K562 (cell line): Measurements from ENCODE around the gene CAPN5. TPM values are rescaled to one million over a fixed set of nuclear protein-coding genes. Genes with fewer than 3 reads are reported as not detected.

Experiments
- ATAC-seq: fragments of 200-7000 bp; cut with Tn5 transposase; 3 replicates; pipeline ENCODE4 v1.9.1; 2020; ENCODE audit warnings: moderate library complexity
- BruUV-seq: library from RNA; stranded (reverse); fragments of 400-500 nt; replicated peaks from 2 replicates; lab custom pipeline; 2021; lab: Mats Ljungman, UMichigan
- CTCF ChIA-PET: fragments of 300-600 bp; formaldehyde crosslinking; extraction: SDS; loops from one replicate; lab custom pipeline; 2021; ENCODE audit warnings: low intra/inter-chr PET ratio; lab: Yijun Ruan, JAX
- POLR2A ChIA-PET: fragments of 300-600, 350-650 bp; sonication (Branson Sonifier 250); formaldehyde crosslinking; extraction: SDS; loops from one replicate; lab custom pipeline; 2021; ENCODE audit warnings: antibody characterized with exemption, inconsistent platforms; lab: Yijun Ruan, JAX
- DNase-seq, 4 experiments: peaks; one replicate each; pipeline versions ENCODE4 v3.0.0 to v3.0.0-alpha.2; 2011 to 2018; ENCODE audit warnings: low spot score in 3 of 4, mixed read lengths in 3 of 4; ENCODE audit errors: extremely low read depth in 1 of 4
- FAIRE-seq: peaks from 2 replicates; lab custom pipeline; 2011; peaks lifted over from hg19 to GRCh38; lab: Jason Lieb, UNC
- H2AFZ ChIP-seq: 2 replicates; pipeline ENCODE4 v1.6.0; 2011; ENCODE audit warnings: low read depth, low read length, control low read depth, inconsistent platforms
- H3K27ac ChIP-seq: fragments of 200-600 bp; 3 replicates; pipeline ENCODE4 v1.8.0; 2011; ENCODE audit warnings: low read depth, mild to moderate bottlenecking, control low read depth, inconsistent platforms, low read length, moderate library complexity, mixed read lengths; ENCODE audit errors: extremely low read depth
- H3K27me3 ChIP-seq, 2 experiments: fragments of 300-600 bp in 1 of 2; 2 replicates in 1 of 2; 3 replicates in 1 of 2; pipeline versions ENCODE4 v1.6.0 to v1.8.0; 2011; ENCODE audit warnings: inconsistent platforms in 2 of 2, low read length in 2 of 2, mild to moderate bottlenecking in 1 of 2, mixed read lengths in 1 of 2, moderate library complexity in 1 of 2; ENCODE audit not compliant: control insufficient read depth in 2 of 2, insufficient read depth in 2 of 2
- H3K36me3 ChIP-seq: fragments of 300-600 bp; 3 replicates; pipeline ENCODE4 v1.8.0; 2011; ENCODE audit warnings: mild to moderate bottlenecking, low read length, inconsistent platforms; ENCODE audit not compliant: control insufficient read depth, insufficient read depth
- H3K4me1 ChIP-seq, 2 experiments: fragments of 200-600 bp in 1 of 2; replicated peaks in 1 of 2; 2 replicates in 1 of 2; 3 replicates in 1 of 2; pipeline versions ENCODE4 v1.5.1 to v1.8.0; 2011; ENCODE audit warnings: inconsistent platforms in 2 of 2, low read length in 2 of 2, mild to moderate bottlenecking in 1 of 2, mixed read lengths in 1 of 2, moderate library complexity in 1 of 2; ENCODE audit not compliant: control insufficient read depth in 2 of 2, insufficient read depth in 2 of 2
- H3K4me2 ChIP-seq: 2 replicates; pipeline ENCODE4 v1.6.1; 2011; ENCODE audit warnings: low read length, control low read depth, inconsistent platforms, mixed read lengths; ENCODE audit not compliant: insufficient read depth
- H3K4me3 ChIP-seq: fragments of 200-600 bp; sonication (generic), shearing (Covaris generic); 2 replicates; pipeline ENCODE4 v1.5.1; 2016; ENCODE audit warnings: control low read depth, inconsistent platforms
- H3K79me2 ChIP-seq: fragments of 200-600 bp; 3 replicates; pipeline ENCODE4 v1.8.0; 2011; ENCODE audit warnings: low read length, inconsistent platforms; ENCODE audit not compliant: control insufficient read depth, insufficient read depth
- H3K9ac ChIP-seq, 2 experiments: 2 replicates each; pipeline versions ENCODE4 v1.6.0 to v1.6.1; 2011; ENCODE audit warnings: low read depth in 2 of 2, low read length in 2 of 2, control low read depth in 1 of 2, inconsistent platforms in 1 of 2, mild to moderate bottlenecking in 1 of 2, mixed read lengths in 1 of 2; ENCODE audit not compliant: insufficient read depth in 1 of 2
- H3K9me1 ChIP-seq: one replicate; pipeline ENCODE4 v1.6.0; 2011; ENCODE audit warnings: inconsistent platforms, mild to moderate bottlenecking, low read length, moderate library complexity; ENCODE audit not compliant: control insufficient read depth, insufficient read depth
- H3K9me3 ChIP-seq: replicated peaks from 2 replicates; pipeline ENCODE4 v1.5.1; 2011; ENCODE audit warnings: low read depth, low read length, inconsistent platforms; ENCODE audit not compliant: control insufficient read depth, insufficient read depth
- H4K20me1 ChIP-seq: replicated peaks from 2 replicates; pipeline ENCODE4 v1.6.1; 2011; ENCODE audit warnings: low read length, inconsistent platforms, mixed read lengths; ENCODE audit not compliant: control insufficient read depth, insufficient read depth
- EHMT2 ChIP-seq: fragments of 450-650 bp; IDR thresholded peaks from 2 replicates; pipeline ENCODE4 v1.6.1; 2018; ENCODE audit warnings: antibody characterized with exemption
- MAZ ChIP-seq, 2 experiments: fragments of 450-650 bp in 1 of 2; sonication (generic) in 1 of 2; formaldehyde crosslinking; IDR thresholded peaks in 1 of 2; conservative IDR thresholded peaks in 1 of 2; 2 replicates each; pipeline versions ENCODE4 v1.4.0 to v1.5.0; 2020; ENCODE audit warnings: mild to moderate bottlenecking in 1 of 2, missing genetic modification reagents in 1 of 2
- NFRKB ChIP-seq: fragments of 450-650 bp; IDR thresholded peaks from 2 replicates; pipeline ENCODE4 v1.6.1; 2016; ENCODE audit warnings: low read depth
- NFXL1 ChIP-seq: fragments of 450-650 bp; formaldehyde crosslinking; IDR thresholded peaks from 2 replicates; pipeline ENCODE4 v1.4.0; 2021; ENCODE audit warnings: mild to moderate bottlenecking
- RAD51 ChIP-seq: fragments of 450-650 bp; IDR thresholded peaks from 2 replicates; pipeline ENCODE4 v1.7.1; 2016; ENCODE audit warnings: low read depth, mild to moderate bottlenecking, borderline replicate concordance
- STAT5B ChIP-seq: fragments of 250-450 bp; sonication (Bioruptor Pico); IDR thresholded peaks from 2 replicates; pipeline ENCODE4 v1.8.0; 2021; ENCODE audit warnings: mild to moderate bottlenecking, inconsistent platforms
- SUPT5H ChIP-seq: fragments of 450-650 bp; IDR thresholded peaks from 2 replicates; pipeline ENCODE4 v1.6.1; 2016
- ZBTB11 ChIP-seq, 3 experiments: fragments of 200-800 bp in 1 of 3; fragments of 250-450 bp in 1 of 3; fragments of 450-650 bp in 1 of 3; sonication (Bioruptor Pico) in 1 of 3; sonication (Bioruptor generic) in 1 of 3; formaldehyde crosslinking in 1 of 3; IDR thresholded peaks; 2 replicates each; pipeline versions ENCODE4 v1.6.1 to v1.8.0; 2016 to 2022; ENCODE audit warnings: mild to moderate bottlenecking in 2 of 3, missing genetic modification characterization in 2 of 3, missing compliant biosample characterization in 1 of 3, moderate library complexity in 1 of 3
- ZNF143 ChIP-seq: sonication (generic); formaldehyde crosslinking; IDR thresholded peaks from 2 replicates; pipeline ENCODE4 v1.9.0; 2022; ENCODE audit warnings: mild to moderate bottlenecking, missing genetic modification reagents
- WGBS: fragments of 100-300 bp; shearing (Covaris generic); methylation state at CpG from one replicate; pipeline ENCODE4 v1.1.6; 2016; ENCODE audit warnings: low coverage, mixed read lengths; ENCODE audit not compliant: insufficient coverage; ENCODE audit errors: missing lambda C conversion rate; 5-methylcytosine and 5-hydroxymethylcytosine counted together
- in situ Hi-C: fragments of 300-500 bp; cut with MboI; formaldehyde crosslinking; loops from 4 replicates; pipeline ENCODE4 v1.15.0; 2018; ENCODE audit warnings: inconsistent platforms, mixed read lengths
- intact Hi-C: fragments of 100-400 bp; cut with micrococcal nuclease; formaldehyde crosslinking; loops from 2 replicates; pipeline ENCODE4 v1.14.2; 2022
- polyA plus RNA-seq, 8 experiments: library from polyadenylated mRNA; depleted of rRNA in 4 of 8; stranded (reverse) in 5 of 8; unstranded in 3 of 8; fragments of >200 nt; fragmentation: Nextera tagmentation in 2 of 8; fragmentation: Illumina TruSeq in 1 of 8; extraction: Ambion mirVana in 2 of 8; extraction: Trizol in 1 of 8; gene quantifications; 2 replicates each; pipeline versions ENCODE4 v1.2.1 to v1.2.3, GENCODE V29; 2011 to 2014; ENCODE audit warnings: inconsistent platforms in 1 of 8, missing spikeins in 1 of 8
- total RNA-seq, 7 experiments: library from RNA; depleted of rRNA in 6 of 7; stranded (reverse); fragments of >200 nt in 6 of 7; fragmentation: Illumina TruSeq in 2 of 7; extraction: Trizol in 2 of 7; gene quantifications; 2 replicates each; pipeline versions ENCODE4 v1.2.1 to v1.2.3, GENCODE V29; 2011 to 2021; ENCODE audit warnings: low replicate concordance in 1 of 7
- TF ChIP-seq, protein P1 (sequence below): fragments of 250-450 bp; sonication (Bioruptor Pico); IDR thresholded peaks from 2 replicates; pipeline ENCODE4 v1.4.0; 2020; ENCODE audit warnings: mild to moderate bottlenecking, moderate library complexity
- TF ChIP-seq, protein P2 (sequence below): fragments of 250-450 bp; sonication (Bioruptor Pico); IDR thresholded peaks from 2 replicates; pipeline ENCODE4 v1.6.1; 2021; ENCODE audit warnings: mild to moderate bottlenecking
- TF ChIP-seq, protein P3 (sequence below): sonication (generic); formaldehyde crosslinking; IDR thresholded peaks from 2 replicates; pipeline ENCODE4 v1.8.1; 2023; ENCODE audit warnings: mild to moderate bottlenecking, missing genetic modification reagents

CAPN5 gene
- total and polyA plus RNA-seq, 9 of the 15 experiments (the other 6 are each of a cell fraction or from before 2014, with no cell fraction given), result 0.04 to 0.44 (median 0.14) TPM; not detected in 2

- in situ Hi-C loops, result no loop called here
- intact Hi-C loops, result no loop called here
- Histone ChIP-seq H3K9me1 (no peaks in the 10 kb centered on the region), H3K4me3 (no peak overlapping the region), H3K4me1 (peaks cover 4 to 22% of the 10 kb centered on the region in 2 experiments; a peak in 4 of 5 replicates), H3K36me3 (no peaks in the 10 kb centered on the region), H3K79me2 (no peaks in the 10 kb centered on the region), H3K9ac (no peak overlapping the region), H2AFZ (no peak overlapping the region), H3K4me2 (no peak overlapping the region), H3K9me3 (no peaks in the 10 kb centered on the region; the same call in 1 of the 2 replicates), H3K27ac (no peak overlapping the region), H3K27me3 (peaks cover 2 to 19% of the 10 kb centered on the region in 2 experiments; a peak in 3 of 5 replicates), H4K20me1 (peaks cover 2% of the 10 kb centered on the region; the same call in 1 of the 2 replicates)
- no TSS peak for BruUV-seq
- no peak for ATAC-seq
- no peak for FAIRE-seq
- 2% methylated on average over 4 of the region's 4 CpGs for WGBS
- ChIA-PET CTCF (no interaction called here), POLR2A (interaction anchor here (0.6 to 1.4 kb wide), 3 partner anchors 10 to 306 kb away, joined by 3 to 5 read pairs (median 3); no protein-coding TSS in a partner anchor)
- no peak for DNase-seq
- TF ChIP-seq RAD51, result no peak
- TF ChIP-seq SUPT5H, result no peak
- TF ChIP-seq, protein P1, sequence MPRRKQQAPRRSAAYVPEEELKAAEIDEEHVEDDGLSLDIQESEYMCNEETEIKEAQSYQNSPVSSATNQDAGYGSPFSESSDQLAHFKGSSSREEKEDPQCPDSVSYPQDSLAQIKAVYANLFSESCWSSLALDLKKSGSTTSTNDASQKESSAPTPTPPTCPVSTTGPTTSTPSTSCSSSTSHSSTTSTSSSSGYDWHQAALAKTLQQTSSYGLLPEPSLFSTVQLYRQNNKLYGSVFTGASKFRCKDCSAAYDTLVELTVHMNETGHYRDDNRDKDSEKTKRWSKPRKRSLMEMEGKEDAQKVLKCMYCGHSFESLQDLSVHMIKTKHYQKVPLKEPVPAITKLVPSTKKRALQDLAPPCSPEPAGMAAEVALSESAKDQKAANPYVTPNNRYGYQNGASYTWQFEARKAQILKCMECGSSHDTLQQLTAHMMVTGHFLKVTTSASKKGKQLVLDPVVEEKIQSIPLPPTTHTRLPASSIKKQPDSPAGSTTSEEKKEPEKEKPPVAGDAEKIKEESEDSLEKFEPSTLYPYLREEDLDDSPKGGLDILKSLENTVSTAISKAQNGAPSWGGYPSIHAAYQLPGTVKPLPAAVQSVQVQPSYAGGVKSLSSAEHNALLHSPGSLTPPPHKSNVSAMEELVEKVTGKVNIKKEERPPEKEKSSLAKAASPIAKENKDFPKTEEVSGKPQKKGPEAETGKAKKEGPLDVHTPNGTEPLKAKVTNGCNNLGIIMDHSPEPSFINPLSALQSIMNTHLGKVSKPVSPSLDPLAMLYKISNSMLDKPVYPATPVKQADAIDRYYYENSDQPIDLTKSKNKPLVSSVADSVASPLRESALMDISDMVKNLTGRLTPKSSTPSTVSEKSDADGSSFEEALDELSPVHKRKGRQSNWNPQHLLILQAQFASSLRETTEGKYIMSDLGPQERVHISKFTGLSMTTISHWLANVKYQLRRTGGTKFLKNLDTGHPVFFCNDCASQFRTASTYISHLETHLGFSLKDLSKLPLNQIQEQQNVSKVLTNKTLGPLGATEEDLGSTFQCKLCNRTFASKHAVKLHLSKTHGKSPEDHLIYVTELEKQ (CRISPR knock-in tag), result no peak
- TF ChIP-seq NFXL1 (CRISPR knock-in tag), result no peak
- TF ChIP-seq NFRKB, result no peak
- TF ChIP-seq ZBTB11 (CRISPR knock-in tag; IDR thresholded peaks at IDR 0.05), result no peak
- TF ChIP-seq, protein P2, sequence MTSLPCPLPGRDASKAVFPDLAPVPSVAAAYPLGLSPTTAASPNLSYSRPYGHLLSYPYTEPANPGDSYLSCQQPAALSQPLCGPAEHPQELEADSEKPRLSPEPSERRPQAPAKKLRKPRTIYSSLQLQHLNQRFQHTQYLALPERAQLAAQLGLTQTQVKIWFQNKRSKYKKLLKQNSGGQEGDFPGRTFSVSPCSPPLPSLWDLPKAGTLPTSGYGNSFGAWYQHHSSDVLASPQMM (CRISPR knock-in tag), result no peak
- TF ChIP-seq, protein P3, sequence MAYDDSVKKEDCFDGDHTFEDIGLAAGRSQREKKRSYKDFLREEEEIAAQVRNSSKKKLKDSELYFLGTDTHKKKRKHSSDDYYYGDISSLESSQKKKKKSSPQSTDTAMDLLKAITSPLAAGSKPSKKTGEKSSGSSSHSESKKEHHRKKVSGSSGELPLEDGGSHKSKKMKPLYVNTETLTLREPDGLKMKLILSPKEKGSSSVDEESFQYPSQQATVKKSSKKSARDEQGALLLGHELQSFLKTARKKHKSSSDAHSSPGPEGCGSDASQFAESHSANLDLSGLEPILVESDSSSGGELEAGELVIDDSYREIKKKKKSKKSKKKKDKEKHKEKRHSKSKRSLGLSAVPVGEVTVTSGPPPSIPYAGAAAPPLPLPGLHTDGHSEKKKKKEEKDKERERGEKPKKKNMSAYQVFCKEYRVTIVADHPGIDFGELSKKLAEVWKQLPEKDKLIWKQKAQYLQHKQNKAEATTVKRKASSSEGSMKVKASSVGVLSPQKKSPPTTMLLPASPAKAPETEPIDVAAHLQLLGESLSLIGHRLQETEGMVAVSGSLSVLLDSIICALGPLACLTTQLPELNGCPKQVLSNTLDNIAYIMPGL (CRISPR knock-in tag), result no peak
- TF ChIP-seq STAT5B (CRISPR knock-in tag), result no peak
- TF ChIP-seq EHMT2, result no peak
- TF ChIP-seq ZNF143, result no peak
- no peak for TF ChIP-seq MAZ (CRISPR knock-in tag; conservative IDR thresholded peaks at IDR 0.05 in 1 of 2, IDR thresholded peaks at IDR 0.05 in 1 of 2)
Measured at GRCh38 chr11:77063861-77064260, 2.9 kb upstream of the CAPN5 start.
